NCI-H2227 (cell line): ENCODE results near the gene NFAM1.

Experiments
- DNase-seq: peaks from one replicate; lab custom pipeline; 2025; ENCODE audit not compliant: unreplicated experiment; lab: John Stamatoyannopoulos, UW

Gene NFAM1

GRCh38 chr22:42336527-42337227 is 95.5 kb downstream of the NFAM1 start:
- no peak for DNase-seq

GRCh38 chr22:42335839-42336378 is 96.3 kb downstream of the NFAM1 start:
- DNase-seq, result peak; percentile 9

GRCh38 chr22:42334875-42335512 is 97.2 kb downstream of the NFAM1 start:
- DNase-seq, result no peak

- no peak for DNase-seq
Observed at GRCh38 chr22:42333544-42333943, 98.7 kb downstream of the NFAM1 start.

- no peak for DNase-seq
Observed at GRCh38 chr22:42332089-42332488, 100.1 kb downstream of the NFAM1 start.

- DNase-seq, result peak; percentile 42
Observed at GRCh38 chr22:42331014-42331413, 101.2 kb downstream of the NFAM1 start.
